IPS-11a (cell line): ENCODE results near the gene STAC3.

Experiments
- H3K4me3 ChIP-seq: one replicate; pipeline ENCODE4 v1.5.1; 2013; ENCODE audit warnings: low read depth, low read length, control low read depth

Gene STAC3

DNA sequence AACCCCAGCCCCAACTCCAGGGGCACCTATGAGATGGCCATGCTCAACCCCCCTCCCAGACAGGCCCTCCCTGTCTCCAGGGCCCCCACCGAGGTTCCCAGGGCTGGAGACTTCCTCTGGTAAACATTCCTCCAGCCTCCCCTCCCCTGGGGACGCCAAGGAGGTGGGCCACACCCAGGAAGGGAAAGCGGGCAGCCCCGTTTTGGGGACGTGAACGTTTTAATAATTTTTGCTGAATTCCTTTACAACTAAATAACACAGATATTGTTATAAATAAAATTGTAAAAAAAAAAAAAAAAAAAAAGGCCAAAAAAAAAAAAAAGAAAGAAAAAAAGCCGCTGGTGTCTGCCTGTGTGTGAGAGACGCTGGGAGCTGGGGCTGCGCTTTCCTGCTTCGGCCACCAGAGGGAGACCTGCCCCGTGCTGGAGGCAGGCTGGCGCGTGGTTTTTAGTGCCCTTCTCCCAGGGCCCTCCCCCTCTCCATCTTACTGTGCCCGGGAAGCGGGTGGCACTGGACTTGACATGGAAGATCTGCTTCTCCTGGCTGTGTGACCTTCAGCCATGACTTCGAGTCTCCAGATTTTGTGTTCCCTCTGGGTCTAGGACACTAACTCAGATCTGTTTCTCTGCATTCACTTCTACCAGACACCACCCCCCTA lies 37.8 kb downstream of the STAC3 start:
- no peak overlapping the region for H3K4me3 ChIP-seq

DNA sequence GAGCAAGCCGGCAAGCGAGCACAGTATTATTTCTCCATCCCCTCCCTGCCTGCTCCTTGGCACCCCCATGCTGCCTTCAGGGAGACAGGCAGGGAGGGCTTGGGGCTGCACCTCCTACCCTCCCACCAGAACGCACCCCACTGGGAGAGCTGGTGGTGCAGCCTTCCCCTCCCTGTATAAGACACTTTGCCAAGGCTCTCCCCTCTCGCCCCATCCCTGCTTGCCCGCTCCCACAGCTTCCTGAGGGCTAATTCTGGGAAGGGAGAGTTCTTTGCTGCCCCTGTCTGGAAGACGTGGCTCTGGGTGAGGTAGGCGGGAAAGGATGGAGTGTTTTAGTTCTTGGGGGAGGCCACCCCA lies 38.3 kb downstream of the STAC3 start:
- H3K4me3 ChIP-seq: no peak overlapping the region

DNA sequence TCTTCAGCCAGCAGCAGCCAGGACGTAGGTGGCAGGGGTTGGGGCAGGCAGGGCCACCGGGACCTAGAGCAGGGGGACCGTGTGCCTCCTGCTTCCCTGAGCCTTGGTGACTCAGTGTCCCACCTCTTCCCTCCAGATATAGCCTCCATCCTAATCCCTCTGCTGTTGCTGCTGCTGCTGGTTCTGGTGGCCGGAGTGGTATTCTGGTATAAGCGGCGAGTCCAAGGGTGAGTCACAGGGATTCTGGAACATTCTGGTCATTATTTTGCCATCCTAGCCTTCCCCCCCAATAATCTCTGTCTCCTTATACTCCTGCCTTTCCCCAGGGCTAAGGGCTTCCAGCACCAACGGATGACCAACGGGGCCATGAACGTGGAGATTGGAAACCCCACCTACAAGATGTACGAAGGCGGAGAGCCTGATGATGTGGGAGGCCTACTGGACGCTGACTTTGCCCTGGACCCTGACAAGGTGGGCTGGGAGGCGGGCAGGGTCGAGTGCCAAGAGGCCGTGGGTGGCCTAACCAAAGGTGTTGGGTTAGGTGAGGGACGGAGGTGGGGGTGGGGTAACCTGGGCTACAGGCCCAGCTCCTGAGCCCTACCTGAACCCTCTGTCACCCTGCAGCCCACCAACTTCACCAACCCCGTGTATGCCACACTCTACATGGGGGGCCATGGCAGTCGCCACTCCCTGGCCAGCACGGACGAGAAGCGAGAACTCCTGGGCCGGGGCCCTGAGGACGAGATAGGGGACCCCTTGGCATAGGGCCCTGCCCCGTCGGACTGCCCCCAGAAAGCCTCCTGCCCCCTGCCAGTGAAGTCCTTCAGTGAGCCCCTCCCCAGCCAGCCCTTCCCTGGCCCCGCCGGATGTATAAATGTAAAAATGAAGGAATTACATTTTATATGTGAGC lies 38.9 kb downstream of the STAC3 start:
- no peak overlapping the region for H3K4me3 ChIP-seq

DNA sequence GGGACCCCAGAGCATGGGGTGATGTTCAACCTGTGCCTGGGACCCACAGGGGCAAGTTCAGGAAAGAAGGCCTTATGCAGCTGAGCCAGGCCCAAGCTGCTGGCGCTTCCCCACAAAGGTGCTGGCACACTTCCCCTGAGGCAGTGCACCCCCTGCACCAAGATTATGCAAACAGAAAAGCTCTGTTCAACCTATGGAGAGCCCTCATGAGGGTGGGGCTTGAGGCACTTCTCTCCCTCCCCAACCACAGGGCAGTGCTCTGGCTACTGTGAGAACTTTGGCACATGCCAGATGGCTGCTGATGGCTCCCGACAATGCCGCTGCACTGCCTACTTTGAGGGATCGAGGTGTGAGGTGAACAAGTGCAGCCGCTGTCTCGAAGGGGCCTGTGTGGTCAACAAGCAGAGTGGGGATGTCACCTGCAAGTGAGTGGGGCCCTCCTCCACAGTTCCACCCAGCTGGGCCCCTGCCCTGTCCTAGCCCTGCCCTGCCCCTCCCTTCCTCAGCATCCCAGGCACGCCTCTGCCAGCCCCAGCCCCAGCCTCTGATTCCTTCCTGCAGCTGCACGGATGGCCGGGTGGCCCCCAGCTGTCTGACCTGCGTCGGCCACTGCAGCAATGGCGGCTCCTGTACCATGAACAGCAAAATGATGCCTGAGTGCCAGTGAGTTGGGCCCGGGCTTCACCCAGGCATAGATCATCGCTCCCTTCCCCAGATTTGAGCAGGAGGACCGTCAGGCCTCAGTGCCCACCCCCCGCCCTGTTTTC lies 39.9 kb downstream of the STAC3 start:
- no peak overlapping the region for H3K4me3 ChIP-seq

DNA sequence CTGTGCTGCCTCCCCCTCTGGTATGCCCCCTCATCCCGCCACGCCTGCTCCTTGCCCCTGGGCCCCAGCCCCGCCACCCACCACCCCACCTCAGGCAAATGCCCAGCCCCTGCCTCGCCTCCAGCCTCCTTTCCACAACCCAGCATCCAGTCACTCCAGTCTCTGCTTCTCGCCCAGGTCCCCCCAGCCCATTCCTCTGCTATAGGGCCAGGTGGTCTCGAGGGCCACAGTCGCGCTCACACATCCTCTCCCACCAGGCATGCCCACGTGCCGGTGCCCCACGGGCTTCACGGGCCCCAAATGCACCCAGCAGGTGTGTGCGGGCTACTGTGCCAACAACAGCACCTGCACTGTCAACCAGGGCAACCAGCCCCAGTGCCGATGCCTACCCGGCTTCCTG lies 40.5 kb downstream of the STAC3 start:
- no peak overlapping the region for H3K4me3 ChIP-seq

DNA sequence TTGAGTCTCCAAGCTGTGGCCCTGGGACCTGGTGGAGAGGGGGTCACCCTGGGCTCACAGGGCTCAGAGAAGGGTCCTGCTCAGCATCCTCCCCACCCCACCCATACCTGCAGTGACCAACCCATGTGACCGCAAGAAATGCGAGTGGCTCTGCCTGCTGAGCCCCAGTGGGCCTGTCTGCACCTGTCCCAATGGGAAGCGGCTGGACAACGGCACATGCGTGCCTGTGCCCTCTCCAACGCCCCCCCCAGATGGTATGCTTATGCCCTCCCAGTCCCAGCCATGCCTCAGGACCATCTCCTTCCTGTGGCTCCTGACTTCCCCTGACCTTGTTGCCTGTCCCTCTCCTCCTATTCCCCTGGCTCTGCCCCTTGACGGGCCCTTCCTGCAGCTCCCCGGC lies 41.1 kb downstream of the STAC3 start:
- no peak overlapping the region for H3K4me3 ChIP-seq

DNA sequence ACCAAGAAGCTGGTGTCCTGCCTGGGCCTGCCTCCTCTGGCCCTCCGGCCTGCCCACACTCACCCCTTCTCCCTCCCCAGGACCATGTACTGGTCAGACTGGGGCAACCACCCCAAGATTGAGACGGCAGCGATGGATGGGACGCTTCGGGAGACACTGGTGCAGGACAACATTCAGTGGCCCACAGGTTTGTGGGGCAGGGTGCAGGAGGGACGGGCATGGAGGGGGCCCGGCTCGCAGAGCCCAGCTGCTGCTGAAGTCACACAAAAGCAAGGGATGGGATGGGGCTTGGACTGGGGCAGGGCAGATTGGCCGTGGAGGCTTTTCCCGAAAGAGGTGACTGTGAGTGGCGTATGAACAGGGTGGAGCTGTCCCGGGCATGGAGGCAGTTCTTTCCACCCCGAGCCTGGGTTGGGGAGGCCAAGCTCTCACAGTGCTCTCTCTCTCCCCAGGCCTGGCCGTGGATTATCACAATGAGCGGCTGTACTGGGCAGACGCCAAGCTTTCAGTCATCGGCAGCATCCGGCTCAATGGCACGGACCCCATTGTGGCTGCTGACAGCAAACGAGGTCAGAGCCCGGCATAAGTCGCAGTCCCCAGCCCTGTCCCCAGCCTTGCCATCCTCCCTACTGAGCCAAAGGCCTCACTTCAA lies 42.2 kb downstream of the STAC3 start:
- no peak overlapping the region for H3K4me3 ChIP-seq

DNA sequence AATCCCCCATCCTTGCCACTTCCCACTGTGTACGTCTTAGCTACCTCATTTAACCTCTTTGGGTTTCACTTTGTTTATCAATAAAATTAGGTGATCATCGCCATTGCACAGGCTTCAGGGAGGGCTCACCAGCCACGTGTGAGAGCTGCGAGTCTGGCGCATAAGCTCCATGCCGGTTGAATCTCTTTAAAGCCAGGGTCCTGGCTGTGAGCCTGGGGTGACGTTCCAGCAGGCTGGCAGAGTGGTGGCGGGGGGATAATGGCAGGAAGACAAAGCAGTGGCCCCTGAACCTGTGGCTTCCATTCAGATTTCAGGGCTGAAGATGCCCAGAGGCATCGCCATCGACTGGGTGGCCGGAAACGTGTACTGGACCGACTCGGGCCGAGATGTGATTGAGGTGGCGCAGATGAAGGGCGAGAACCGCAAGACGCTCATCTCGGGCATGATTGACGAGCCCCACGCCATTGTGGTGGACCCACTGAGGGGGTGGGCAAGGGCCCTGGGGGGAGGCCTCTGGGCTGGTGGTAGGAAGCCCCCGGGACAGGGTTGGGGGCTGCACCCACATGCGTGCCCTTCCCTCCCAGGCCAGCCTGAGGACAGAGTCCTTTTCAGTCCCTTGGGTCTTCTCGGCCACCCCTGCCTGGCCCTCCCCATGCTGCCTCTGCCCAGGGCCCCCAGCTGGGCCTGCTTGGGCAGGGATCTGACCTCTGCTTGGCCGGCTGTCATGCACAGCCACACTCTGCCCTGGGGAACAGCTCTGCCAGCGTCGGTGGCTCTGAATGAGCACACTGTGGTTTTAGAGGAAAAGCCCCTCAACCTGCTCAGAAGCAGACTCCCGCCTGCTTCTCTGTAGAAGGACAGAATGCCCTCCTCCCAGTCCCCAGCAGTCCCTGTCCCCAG lies 43.0 kb downstream of the STAC3 start:
- H3K4me3 ChIP-seq: no peak overlapping the region

DNA sequence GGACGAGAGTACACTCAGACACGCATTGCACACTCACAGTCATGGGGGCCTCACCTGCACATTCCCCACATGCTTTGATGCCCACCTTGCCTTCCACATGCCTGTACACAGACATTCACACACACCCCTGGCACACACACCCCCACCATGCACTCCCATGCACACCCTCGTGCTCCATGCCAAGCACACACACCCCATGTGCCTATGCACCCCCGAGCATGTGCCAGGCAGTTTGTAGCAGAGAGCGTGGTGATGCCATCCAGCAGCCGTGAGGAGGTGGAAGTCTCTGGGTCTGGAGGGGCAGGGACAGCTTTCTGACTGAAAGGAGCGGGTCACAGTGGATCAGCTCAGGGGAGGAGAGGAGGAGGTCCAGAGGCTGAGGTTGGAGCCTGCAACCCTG lies 45.1 kb downstream of the STAC3 start:
- H3K4me3 ChIP-seq: no peak overlapping the region

DNA sequence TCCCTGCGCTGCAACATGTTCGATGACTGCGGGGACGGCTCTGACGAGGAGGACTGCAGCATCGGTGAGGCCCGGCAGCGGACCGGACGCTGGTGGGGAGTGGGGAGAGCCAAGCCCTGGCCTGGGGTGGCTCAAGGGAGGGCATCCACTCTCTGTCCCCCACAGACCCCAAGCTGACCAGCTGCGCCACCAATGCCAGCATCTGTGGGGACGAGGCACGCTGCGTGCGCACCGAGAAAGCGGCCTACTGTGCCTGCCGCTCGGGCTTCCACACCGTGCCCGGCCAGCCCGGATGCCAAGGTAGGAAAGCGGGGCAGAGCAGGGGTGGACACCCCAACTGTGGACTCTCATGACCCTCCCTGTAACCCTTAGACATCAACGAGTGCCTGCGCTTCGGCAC lies 45.8 kb downstream of the STAC3 start:
- no peak overlapping the region for H3K4me3 ChIP-seq

DNA sequence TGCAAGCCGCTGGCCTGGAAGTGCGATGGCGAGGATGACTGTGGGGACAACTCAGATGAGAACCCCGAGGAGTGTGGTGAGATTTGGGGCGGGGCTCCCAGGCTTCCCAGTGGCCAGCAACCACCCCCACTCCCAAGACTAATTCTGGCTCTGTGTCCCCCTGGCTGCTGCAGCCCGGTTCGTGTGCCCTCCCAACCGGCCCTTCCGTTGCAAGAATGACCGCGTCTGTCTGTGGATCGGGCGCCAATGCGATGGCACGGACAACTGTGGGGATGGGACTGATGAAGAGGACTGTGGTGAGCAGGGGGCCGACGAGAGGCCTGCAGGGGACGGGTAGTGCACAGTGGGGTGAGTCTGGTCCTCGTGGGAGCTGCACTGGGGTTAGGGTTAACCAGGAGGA lies 46.5 kb downstream of the STAC3 start:
- no peak overlapping the region for H3K4me3 ChIP-seq

DNA sequence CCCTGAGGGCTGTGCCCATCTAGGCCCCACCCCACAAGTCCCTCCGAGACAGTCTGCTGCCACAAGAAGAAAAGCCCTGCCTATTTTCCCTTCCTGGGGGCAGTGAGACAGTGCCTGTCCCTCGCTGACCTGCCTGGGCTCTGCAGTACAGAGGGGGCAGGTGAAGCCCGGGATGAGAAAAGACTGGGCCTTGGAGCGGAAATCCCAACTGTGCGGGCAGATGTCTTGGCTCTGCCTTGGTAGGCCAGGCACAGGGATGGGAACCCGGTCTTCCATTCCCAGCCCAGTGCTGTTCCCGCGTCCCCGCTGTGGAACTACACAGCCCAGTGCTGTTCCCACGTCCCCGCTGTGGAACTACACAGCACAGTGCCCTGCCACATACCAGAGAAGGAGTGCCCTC lies 47.2 kb downstream of the STAC3 start:
- no peak overlapping the region for H3K4me3 ChIP-seq

DNA sequence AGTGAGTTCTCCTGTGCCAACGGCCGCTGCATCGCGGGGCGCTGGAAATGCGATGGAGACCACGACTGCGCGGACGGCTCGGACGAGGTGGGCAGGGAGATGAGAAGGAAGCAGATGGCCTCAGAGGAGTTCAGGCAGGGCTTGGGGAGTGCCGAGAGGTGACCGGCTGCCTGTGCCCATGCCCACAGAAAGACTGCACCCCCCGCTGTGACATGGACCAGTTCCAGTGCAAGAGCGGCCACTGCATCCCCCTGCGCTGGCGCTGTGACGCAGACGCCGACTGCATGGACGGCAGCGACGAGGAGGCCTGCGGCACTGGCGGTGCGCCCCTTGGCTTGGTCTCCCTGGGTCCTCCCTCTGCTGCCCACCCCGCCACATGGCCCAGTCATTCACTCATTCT lies 47.8 kb downstream of the STAC3 start:
- H3K4me3 ChIP-seq: no peak overlapping the region

DNA sequence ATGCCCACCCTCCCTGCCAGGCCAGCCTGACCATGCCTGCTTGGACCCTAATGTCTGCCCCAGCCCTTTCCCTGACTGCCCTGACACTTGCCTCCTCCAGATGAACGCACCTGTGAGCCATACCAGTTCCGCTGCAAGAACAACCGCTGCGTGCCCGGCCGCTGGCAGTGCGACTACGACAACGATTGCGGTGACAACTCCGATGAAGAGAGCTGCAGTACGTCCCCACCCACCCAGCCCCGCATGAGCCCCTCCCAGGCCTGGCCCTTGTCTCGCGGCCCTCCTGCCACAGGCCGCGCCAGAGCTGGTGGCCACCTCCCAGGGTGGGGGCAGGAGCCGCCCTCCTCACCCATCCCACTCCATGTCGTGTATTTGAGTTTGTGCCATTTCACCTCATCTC lies 48.7 kb downstream of the STAC3 start:
- no peak overlapping the region for H3K4me3 ChIP-seq

DNA sequence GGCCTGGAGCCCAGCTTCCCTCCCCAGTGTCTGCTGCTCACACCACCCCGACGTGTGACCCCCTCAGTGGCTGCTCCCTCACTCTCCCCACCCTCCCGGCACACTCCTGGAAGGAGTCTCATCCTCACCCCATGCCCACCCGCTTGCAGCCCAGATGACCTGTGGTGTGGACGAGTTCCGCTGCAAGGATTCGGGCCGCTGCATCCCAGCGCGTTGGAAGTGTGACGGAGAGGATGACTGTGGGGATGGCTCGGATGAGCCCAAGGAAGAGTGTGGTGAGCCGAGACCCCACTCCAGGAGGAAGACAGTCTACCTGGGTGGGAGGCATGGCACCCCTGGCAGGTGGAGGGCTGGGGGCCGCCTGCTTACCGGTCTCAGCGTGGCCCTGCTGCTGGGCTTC lies 49.4 kb downstream of the STAC3 start:
- no peak overlapping the region for H3K4me3 ChIP-seq

DNA sequence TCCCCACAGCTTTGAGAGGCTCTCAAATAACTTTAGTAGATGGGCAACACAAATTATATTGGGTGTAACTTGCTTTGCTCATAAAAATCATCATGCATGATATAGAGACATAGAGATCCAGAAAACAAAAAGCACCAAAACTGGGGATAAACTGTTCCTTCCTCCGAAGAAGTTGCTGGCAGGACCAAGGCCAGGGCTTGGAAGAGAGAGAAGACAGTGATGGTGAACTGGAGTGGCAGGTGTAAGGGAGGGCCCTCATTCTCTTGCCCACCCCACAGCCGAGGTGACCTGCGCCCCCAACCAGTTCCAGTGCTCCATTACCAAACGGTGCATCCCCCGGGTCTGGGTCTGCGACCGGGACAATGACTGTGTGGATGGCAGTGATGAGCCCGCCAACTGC lies 49.8 kb downstream of the STAC3 start:
- H3K4me3 ChIP-seq: no peak overlapping the region

DNA sequence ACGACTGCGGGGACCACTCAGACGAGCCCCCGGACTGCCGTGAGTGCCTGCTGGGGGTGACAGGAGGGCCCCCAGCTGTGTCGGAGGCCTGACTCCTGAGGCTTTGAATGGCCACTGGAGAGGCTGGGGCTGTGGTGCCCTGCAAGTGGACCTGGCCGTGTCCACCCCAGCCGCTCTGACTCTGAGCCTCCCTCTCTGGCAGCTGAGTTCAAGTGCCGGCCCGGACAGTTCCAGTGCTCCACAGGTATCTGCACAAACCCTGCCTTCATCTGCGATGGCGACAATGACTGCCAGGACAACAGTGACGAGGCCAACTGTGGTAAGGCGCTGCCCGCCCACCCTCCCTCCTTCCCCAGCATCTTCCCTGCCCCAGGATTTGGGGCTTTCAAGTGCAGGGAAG lies 50.5 kb downstream of the STAC3 start:
- H3K4me3 ChIP-seq: no peak overlapping the region

DNA sequence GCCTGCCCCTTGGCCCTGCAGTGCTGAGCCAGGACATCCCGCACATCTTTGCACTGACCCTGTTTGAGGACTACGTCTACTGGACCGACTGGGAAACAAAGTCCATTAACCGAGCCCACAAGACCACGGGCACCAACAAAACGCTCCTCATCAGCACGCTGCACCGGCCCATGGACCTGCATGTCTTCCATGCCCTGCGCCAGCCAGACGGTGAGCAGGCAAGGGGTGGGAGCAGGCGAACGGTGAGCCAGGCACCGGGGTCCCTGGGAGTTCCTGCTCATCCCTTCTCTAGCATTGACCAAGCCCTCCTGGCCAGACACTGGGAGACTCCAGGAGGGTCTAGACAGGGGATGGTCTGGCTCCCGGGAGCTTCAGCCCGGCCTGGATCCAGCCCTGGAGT lies 51.8 kb downstream of the STAC3 start:
- H3K4me3 ChIP-seq: no peak overlapping the region

DNA sequence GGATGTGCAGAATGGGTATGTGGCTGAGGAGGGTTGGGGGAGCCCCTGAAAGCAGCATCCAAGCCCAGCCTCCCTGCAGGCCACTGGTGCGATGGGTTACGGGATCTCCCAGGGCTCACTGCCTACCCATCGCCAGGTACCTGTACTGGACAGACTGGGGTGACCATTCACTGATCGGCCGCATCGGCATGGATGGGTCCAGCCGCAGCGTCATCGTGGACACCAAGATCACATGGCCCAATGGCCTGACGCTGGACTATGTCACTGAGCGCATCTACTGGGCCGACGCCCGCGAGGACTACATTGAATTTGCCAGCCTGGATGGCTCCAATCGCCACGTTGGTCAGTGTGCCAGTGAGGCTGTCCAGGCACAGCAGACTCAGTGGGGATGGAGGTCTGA lies 52.7 kb downstream of the STAC3 start:
- no peak overlapping the region for H3K4me3 ChIP-seq

DNA sequence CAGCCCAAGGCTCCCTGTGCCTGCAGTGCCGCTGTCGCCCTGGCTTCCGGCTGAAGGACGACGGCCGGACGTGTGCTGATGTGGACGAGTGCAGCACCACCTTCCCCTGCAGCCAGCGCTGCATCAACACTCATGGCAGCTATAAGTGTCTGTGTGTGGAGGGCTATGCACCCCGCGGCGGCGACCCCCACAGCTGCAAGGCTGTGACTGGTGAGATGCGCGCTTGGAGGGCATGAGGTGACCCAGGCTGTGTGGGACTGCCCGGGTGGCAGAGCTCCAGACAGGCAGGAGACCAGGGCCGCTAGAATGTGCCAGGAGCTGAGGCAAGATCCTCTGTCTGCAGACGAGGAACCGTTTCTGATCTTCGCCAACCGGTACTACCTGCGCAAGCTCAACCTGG lies 54.0 kb downstream of the STAC3 start:
- H3K4me3 ChIP-seq: no peak overlapping the region
